Kidney epithelial cell (primary cell): ENCODE data around the gene EFCAB9. TPM values are rescaled to one million over a fixed set of nuclear protein-coding genes. Genes with fewer than 3 reads are reported as not detected.

Experiments used
- DNase-seq: peaks from one replicate; pipeline ENCODE4 v3.0.0-alpha.2; 2010; ENCODE audit warnings: low read depth
- H3K27me3 ChIP-seq: 2 replicates; pipeline ENCODE4 v1.6.0; 2011; ENCODE audit warnings: low read length; ENCODE audit not compliant: control insufficient read depth, insufficient read depth
- H3K36me3 ChIP-seq: 2 replicates; pipeline ENCODE4 v1.5.1; 2011; ENCODE audit warnings: low read length; ENCODE audit not compliant: control insufficient read depth, insufficient read depth
- H3K4me3 ChIP-seq: 2 replicates; pipeline ENCODE4 v1.5.1; 2011; ENCODE audit warnings: low read depth, mild to moderate bottlenecking, control low read depth, low read length
- total RNA-seq: library from RNA; depleted of rRNA; stranded (reverse); fragments of >200 nt; gene quantifications from 2 replicates; pipeline ENCODE4 v1.2.3, GENCODE V29; 2015
- TF ChIP-seq, protein P1 (sequence below): IDR thresholded peaks from 2 replicates; pipeline ENCODE4 v1.5.1; 2011; ENCODE audit warnings: mild to moderate bottlenecking, moderate library complexity, low read length, control low read depth, inconsistent platforms; ENCODE audit not compliant: insufficient read depth, poor library complexity, severe bottlenecking

EFCAB9 gene
- total RNA-seq, 1 donor from 2014 or later = not detected

DNA sequence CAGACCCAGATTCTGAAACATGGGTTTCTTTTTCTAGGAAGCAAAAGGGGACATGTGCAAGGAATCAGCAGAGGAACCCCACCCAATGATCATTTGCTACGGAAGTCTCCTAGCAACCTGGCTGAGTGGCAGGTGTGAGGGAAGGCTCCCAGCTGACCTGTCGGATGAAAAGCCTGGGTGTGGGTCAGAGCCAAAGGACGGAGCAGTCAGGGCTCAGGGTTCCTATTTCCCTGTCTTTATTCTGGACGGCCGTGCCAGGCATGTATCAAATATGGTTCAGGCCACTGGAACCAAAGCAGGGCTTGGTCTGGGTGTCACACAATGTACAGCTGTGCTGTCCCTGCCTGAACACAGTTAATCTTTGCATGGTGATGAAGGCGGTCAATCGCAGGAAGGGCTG lies 26.1 kb upstream of the EFCAB9 start:
- Histone ChIP-seq H3K27me3 (no peaks in the 10 kb centered on the region), H3K4me3 (no peak overlapping the region), H3K36me3 (no peaks in the 10 kb centered on the region)
- DNase-seq = no peak
- TF ChIP-seq, protein P1, sequence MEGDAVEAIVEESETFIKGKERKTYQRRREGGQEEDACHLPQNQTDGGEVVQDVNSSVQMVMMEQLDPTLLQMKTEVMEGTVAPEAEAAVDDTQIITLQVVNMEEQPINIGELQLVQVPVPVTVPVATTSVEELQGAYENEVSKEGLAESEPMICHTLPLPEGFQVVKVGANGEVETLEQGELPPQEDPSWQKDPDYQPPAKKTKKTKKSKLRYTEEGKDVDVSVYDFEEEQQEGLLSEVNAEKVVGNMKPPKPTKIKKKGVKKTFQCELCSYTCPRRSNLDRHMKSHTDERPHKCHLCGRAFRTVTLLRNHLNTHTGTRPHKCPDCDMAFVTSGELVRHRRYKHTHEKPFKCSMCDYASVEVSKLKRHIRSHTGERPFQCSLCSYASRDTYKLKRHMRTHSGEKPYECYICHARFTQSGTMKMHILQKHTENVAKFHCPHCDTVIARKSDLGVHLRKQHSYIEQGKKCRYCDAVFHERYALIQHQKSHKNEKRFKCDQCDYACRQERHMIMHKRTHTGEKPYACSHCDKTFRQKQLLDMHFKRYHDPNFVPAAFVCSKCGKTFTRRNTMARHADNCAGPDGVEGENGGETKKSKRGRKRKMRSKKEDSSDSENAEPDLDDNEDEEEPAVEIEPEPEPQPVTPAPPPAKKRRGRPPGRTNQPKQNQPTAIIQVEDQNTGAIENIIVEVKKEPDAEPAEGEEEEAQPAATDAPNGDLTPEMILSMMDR = no peak

DNA sequence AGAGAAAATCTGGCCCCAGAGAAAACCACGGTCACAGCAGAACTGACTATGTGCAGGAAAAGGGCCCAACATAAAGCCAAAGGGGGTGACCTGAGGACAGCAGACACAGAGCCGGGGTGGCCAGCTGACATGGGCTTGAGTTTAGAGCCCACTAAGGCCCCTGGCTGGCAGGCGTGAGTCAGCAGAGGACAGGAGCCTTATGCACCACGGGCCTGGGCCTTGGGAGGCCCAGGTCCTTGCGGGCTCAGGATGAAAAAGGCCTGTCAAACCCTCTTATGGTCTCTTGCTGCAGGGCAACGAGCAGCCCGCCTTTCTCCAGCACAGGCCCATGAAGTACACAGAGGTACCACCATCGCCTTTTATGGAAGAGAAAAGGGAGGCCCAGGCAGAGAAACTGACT lies 25.7 kb upstream of the EFCAB9 start:
- Histone ChIP-seq H3K36me3 (no peaks in the 10 kb centered on the region), H3K27me3 (no peaks in the 10 kb centered on the region), H3K4me3 (no peak overlapping the region)
- no peak for DNase-seq
- TF ChIP-seq, protein P1 = no peak

DNA sequence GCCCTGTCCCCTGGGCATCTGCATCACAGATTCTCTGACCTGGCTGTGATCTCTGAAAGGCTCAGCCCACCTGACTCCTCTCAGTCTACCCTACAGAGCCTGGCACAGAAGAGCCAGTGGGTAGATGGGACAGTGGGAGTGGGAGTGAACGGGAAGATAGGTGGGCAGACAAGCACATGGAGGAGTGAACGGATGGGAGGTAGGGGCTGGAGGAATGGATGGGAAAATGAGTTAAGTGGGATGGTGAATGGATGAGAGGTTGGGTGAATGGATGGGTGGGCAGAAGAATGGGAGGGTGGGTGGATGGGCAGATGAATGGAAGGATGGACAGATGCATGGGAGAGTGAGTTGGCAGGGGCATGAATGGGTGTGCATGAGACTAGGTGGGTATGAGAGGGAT lies 24.8 kb upstream of the EFCAB9 start:
- TF ChIP-seq, protein P1 = no peak
- no peak overlapping the region for H3K4me3 ChIP-seq
- H3K27me3 ChIP-seq = no peaks in the 10 kb centered on the region
- no peak for DNase-seq
- H3K36me3 ChIP-seq = no peaks in the 10 kb centered on the region

- TF ChIP-seq, protein P1 = no peak
These were observed 23.7 kb upstream of the EFCAB9 start for GRCh38 chr5:172170251-172170701.

DNA sequence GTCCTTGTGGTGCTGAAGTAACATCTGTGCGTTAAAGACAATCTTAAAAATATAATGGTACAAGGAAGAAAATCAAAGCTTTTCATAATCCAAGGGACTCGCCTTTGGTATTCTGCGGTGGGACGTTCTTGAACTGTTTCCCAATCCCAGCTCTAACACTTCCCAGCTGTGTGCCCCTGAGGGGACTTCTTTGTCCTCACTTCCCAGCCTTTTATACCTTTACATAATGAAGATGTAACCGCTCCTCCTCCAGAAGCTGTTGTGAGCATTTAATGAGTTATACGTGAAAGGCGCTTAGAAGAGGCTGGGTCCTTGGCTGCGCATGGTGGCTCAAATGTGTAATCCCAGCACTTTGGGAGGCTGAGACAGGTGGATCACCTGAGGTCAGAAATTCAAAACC lies 22.9 kb upstream of the EFCAB9 start:
- H3K27me3 ChIP-seq = no peaks in the 10 kb centered on the region
- H3K4me3 ChIP-seq = no peak overlapping the region
- TF ChIP-seq, protein P1 = no peak
- no peaks in the 10 kb centered on the region for H3K36me3 ChIP-seq
- no peak for DNase-seq

More at GRCh38 chr5:172170251-172170701, 23.7 kb upstream of the EFCAB9 start:
- Histone ChIP-seq H3K36me3 (no peaks in the 10 kb centered on the region), H3K27me3 (no peaks in the 10 kb centered on the region), H3K4me3 (no peak overlapping the region)
- DNase-seq = no peak

GRCh38 chr5:172172912-172173563 lies 20.9 kb upstream of the EFCAB9 start:
- no peak for DNase-seq
- H3K36me3 ChIP-seq = no peaks in the 10 kb centered on the region
- H3K27me3 ChIP-seq = no peaks in the 10 kb centered on the region
- no peak overlapping the region for H3K4me3 ChIP-seq
- TF ChIP-seq, protein P1 = no peak
